A549 (cell line): ENCODE data around the gene ZSCAN5A. TPM values are rescaled to one million over a fixed set of nuclear protein-coding genes. Genes with fewer than 3 reads are reported as not detected.

ENCODE experiments used
- ATAC-seq, 2 experiments: fragments of 200-7000 bp in 1 of 2; fragments of >200 bp in 1 of 2; cut with Nextera tagmentation in 1 of 2; cut with Tn5 transposase in 1 of 2; 3 replicates each; pipeline versions ENCODE4 v1.8.0 to v1.9.1; 2018 to 2020; ENCODE audit warnings: mild to moderate bottlenecking in 1 of 2, moderate library complexity in 1 of 2
- CTCF ChIA-PET: fragments of 300-600 bp; sonication (Branson Sonifier 250); formaldehyde crosslinking; extraction: SDS; loops from one replicate; lab custom pipeline; 2021; ENCODE audit warnings: antibody characterized with exemption, inconsistent platforms; lab: Yijun Ruan, JAX
- POLR2A ChIA-PET: fragments of 350-600 bp; formaldehyde crosslinking; extraction: SDS; loops from one replicate; lab custom pipeline; 2021; ENCODE audit warnings: antibody characterized with exemption, inconsistent platforms; lab: Yijun Ruan, JAX
- DNase-seq, 2 experiments: peaks; one replicate each; pipeline versions ENCODE4 v3.0.0 to v3.0.0-alpha.2; 2011 to 2016; ENCODE audit warnings: low read depth in 1 of 2, low spot score in 1 of 2
- FAIRE-seq: peaks from 2 replicates; lab custom pipeline; 2011; peaks lifted over from hg19 to GRCh38; lab: Jason Lieb, UNC
- H3K27ac ChIP-seq, 2 experiments: fragments of >200 bp; sonication (Bioruptor Twin); formaldehyde crosslinking; 3 replicates each; pipeline ENCODE4 v1.5.1; 2016 to 2017
- H3K4me1 ChIP-seq: fragments of >200 bp; sonication (Bioruptor Twin); formaldehyde crosslinking; 3 replicates; pipeline ENCODE4 v1.6.1; 2016
- H3K4me2 ChIP-seq: fragments of >200 bp; sonication (Bioruptor Twin); formaldehyde crosslinking; 3 replicates; pipeline ENCODE4 v1.6.1; 2016
- H3K4me3 ChIP-seq: fragments of >200 bp; sonication (Bioruptor Twin); formaldehyde crosslinking; 3 replicates; pipeline ENCODE4 v1.5.1; 2016
- H3K9me3 ChIP-seq: fragments of >200 bp; sonication (Bioruptor Twin); formaldehyde crosslinking; 3 replicates; pipeline ENCODE4 v1.6.1; 2016
- CEBPB ChIP-seq, 2 experiments: fragments of >200 bp in 1 of 2; sonication (Bioruptor Twin) in 1 of 2; formaldehyde crosslinking in 1 of 2; IDR thresholded peaks; 2 replicates each; pipeline ENCODE4 v1.6.1; 2012 to 2016
- CHD2 ChIP-seq: fragments of 150-350 bp; IDR thresholded peaks from 2 replicates; pipeline ENCODE4 v1.6.1; 2014; ENCODE audit warnings: low read length; ENCODE audit not compliant: partially characterized antibody
- EHMT2 ChIP-seq: fragments of 200-600 bp; sonication (generic); IDR thresholded peaks from 2 replicates; pipeline ENCODE4 v1.6.1; 2016; ENCODE audit warnings: antibody characterized with exemption, low read depth, mild to moderate bottlenecking, moderate library complexity
- EP300 ChIP-seq, 2 experiments: fragments of >200 bp; sonication (Bioruptor Twin); formaldehyde crosslinking; IDR thresholded peaks; 2 replicates in 1 of 2; 3 replicates in 1 of 2; pipeline ENCODE4 v1.6.1; 2016 to 2017
- FOSB ChIP-seq: fragments of 250-450 bp; sonication (Bioruptor Pico); IDR thresholded peaks from 2 replicates; pipeline ENCODE4 v1.5.0; 2020; ENCODE audit warnings: mild to moderate bottlenecking, moderate library complexity
- FOSL2 ChIP-seq, 2 experiments: fragments of 450-650 bp in 1 of 2; fragments of >200 bp in 1 of 2; sonication (Bioruptor Twin) in 1 of 2; formaldehyde crosslinking; IDR thresholded peaks; 2 replicates each; pipeline versions ENCODE4 v1.5.0 to v1.6.1; 2016 to 2020; ENCODE audit warnings: mild to moderate bottlenecking in 1 of 2, moderate library complexity in 1 of 2
- HDAC2 ChIP-seq: fragments of 200-600 bp; sonication (generic); IDR thresholded peaks from 2 replicates; pipeline ENCODE4 v1.6.1; 2016
- HOXA7 ChIP-seq: fragments of 250-450 bp; sonication (Bioruptor Pico); IDR thresholded peaks from 2 replicates; pipeline ENCODE4 v1.5.0; 2020; ENCODE audit warnings: mild to moderate bottlenecking, moderate library complexity
- HOXB13 ChIP-seq: fragments of 250-450 bp; sonication (Bioruptor Pico); IDR thresholded peaks from 2 replicates; pipeline ENCODE4 v1.5.0; 2020; ENCODE audit warnings: low read depth, mild to moderate bottlenecking, moderate library complexity
- HOXB5 ChIP-seq: fragments of 250-450 bp; sonication (Bioruptor Pico); IDR thresholded peaks from 2 replicates; pipeline ENCODE4 v1.5.0; 2020; ENCODE audit warnings: mild to moderate bottlenecking, moderate library complexity
- KDM1A ChIP-seq: fragments of 200-600 bp; sonication (generic); IDR thresholded peaks from 2 replicates; pipeline ENCODE4 v1.6.1; 2016; ENCODE audit warnings: low read depth, mild to moderate bottlenecking
- MAFK ChIP-seq: fragments of 450-650 bp; IDR thresholded peaks from 2 replicates; pipeline ENCODE4 v1.6.1; 2014; ENCODE audit not compliant: partially characterized antibody
- MYC ChIP-seq: IDR thresholded peaks from 2 replicates; pipeline ENCODE4 v1.6.1; 2012; ENCODE audit warnings: mild to moderate bottlenecking, inconsistent platforms, low read length, improper control_type of control experiment, borderline replicate concordance
- NR3C1 ChIP-seq: fragments of >200 bp; sonication (Bioruptor Twin); formaldehyde crosslinking; IDR thresholded peaks from 3 replicates; pipeline ENCODE4 v1.6.1; 2017
- PHF8 ChIP-seq: fragments of 200-600 bp; sonication (generic); IDR thresholded peaks from 2 replicates; pipeline ENCODE4 v1.6.1; 2016; ENCODE audit warnings: low read depth, mild to moderate bottlenecking, antibody characterized with exemption, moderate library complexity, borderline replicate concordance
- POLR2A ChIP-seq: IDR thresholded peaks from 2 replicates; pipeline ENCODE4 v1.6.1; 2012; ENCODE audit warnings: mild to moderate bottlenecking, low read length
- POLR2AphosphoS2 ChIP-seq: conservative IDR thresholded peaks from 2 replicates; pipeline ENCODE4 v1.6.1; 2012; ENCODE audit warnings: low read length, improper control_type of control experiment, inconsistent platforms
- RAD21 ChIP-seq, 2 experiments: fragments of >200 bp in 1 of 2; sonication (Bioruptor Twin) in 1 of 2; formaldehyde crosslinking in 1 of 2; IDR thresholded peaks in 1 of 2; conservative IDR thresholded peaks in 1 of 2; 2 replicates in 1 of 2; 3 replicates in 1 of 2; pipeline ENCODE4 v1.6.1; 2012 to 2018; ENCODE audit warnings: inconsistent platforms in 1 of 2
- SREBF2 ChIP-seq: fragments of 450-650 bp; IDR thresholded peaks from 2 replicates; pipeline ENCODE4 v1.6.1; 2014; ENCODE audit warnings: mild to moderate bottlenecking, moderate library complexity
- WGBS: methylation state at CpG from one replicate; pipeline ENCODE4 v1.1.6; 2017; ENCODE audit errors: missing lambda C conversion rate; 5-methylcytosine and 5-hydroxymethylcytosine counted together
- polyA plus RNA-seq, 4 experiments: library from polyadenylated mRNA; depleted of rRNA in 3 of 4; stranded (reverse); fragments of >200 nt; fragmentation: RNase III in 1 of 4; extraction: RNeasy Plus Mini Kit Qiagen cat#74134 plus additional on column Dnase treatment in 1 of 4; gene quantifications; 2 replicates in 3 of 4; 3 replicates in 1 of 4; pipeline ENCODE4 v1.2.3, GENCODE V29; 2011 to 2017
- TF ChIP-seq, protein P1 (sequence below): fragments of 150-350 bp; IDR thresholded peaks from 2 replicates; pipeline ENCODE4 v1.6.1; 2014; ENCODE audit warnings: low read depth, mild to moderate bottlenecking, low read length
- TF ChIP-seq, protein P2 (sequence below): fragments of >200 bp; sonication (Bioruptor Twin); formaldehyde crosslinking; IDR thresholded peaks from 3 replicates; pipeline ENCODE4 v1.6.1; 2016
- TF ChIP-seq, protein P3 (sequence below): IDR thresholded peaks from 2 replicates; pipeline ENCODE4 v1.6.1; 2012; ENCODE audit warnings: low read depth, borderline replicate concordance
- TF ChIP-seq, protein P4 (sequence below): fragments of 250-450 bp; sonication (Bioruptor Pico); IDR thresholded peaks from 2 replicates; pipeline ENCODE4 v1.5.0; 2021; ENCODE audit warnings: mild to moderate bottlenecking, moderate library complexity, borderline replicate concordance

Gene ZSCAN5A
- polyA plus RNA-seq, 2 of the 4 experiments (the other 2 are of a cell fraction) = 10.8 to 13.3 TPM

DNA sequence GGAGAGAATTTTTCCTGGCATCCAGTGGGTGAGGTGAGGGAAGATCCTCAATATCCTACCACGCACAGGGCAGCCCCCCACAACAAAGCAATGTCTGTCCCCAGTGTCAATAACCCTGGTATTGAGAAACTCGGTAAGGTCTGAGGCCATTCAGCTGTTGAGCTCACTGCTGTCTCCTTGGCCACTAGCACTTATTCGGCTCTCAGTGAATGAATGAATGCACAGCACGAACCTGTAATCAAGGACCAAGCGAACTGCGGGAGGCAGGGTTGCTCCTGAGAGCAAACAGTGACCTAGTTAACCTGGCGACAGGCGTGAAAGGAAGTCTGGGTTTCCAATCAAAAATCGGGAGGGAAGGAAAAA, 640 bp downstream of the ZSCAN5A start:
- CTCF ChIA-PET = interaction anchor here (1.7 to 2.4 kb wide), 3 partner anchors 19 to 248 kb away, joined by 4 to 8 read pairs (median 5); no protein-coding TSS in a partner anchor
- POLR2A ChIA-PET = interaction anchor here (0.8 to 2.4 kb wide), 4 partner anchors 173 to 1603 kb away, joined by 3 to 11 read pairs (median 4); partner anchors contain the start of genes ZNF417, ZNF444, ZNF71 and ZNF787
- peak overlapping the region; percentile 92 to 98 for H3K27ac ChIP-seq
- 0 out of 3 replicates have a peak, but pooled peaks cover 1% of the 10 kb centered on the region for H3K9me3 ChIP-seq
- TF ChIP-seq MYC (no peak), EHMT2 (no peak), HOXB5 (no peak), PHF8 (no peak), POLR2AphosphoS2 (no peak), SREBF2 (no peak), CHD2 (no peak)
- TF ChIP-seq, protein P1, sequence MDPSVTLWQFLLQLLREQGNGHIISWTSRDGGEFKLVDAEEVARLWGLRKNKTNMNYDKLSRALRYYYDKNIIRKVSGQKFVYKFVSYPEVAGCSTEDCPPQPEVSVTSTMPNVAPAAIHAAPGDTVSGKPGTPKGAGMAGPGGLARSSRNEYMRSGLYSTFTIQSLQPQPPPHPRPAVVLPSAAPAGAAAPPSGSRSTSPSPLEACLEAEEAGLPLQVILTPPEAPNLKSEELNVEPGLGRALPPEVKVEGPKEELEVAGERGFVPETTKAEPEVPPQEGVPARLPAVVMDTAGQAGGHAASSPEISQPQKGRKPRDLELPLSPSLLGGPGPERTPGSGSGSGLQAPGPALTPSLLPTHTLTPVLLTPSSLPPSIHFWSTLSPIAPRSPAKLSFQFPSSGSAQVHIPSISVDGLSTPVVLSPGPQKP = no peak
- DNase-seq (peak in 1 of 2 experiments; percentile 28), FAIRE-seq (no peak), ATAC-seq (peak; percentile 2 to 28; a peak in 5 of 6 replicates)
- H3K4me2 ChIP-seq = peak overlapping the region; percentile 89
- WGBS = 2% methylated on average over 8 of the region's 9 CpGs
- H3K4me3 ChIP-seq = peak overlapping the region; percentile 65
- H3K4me1 ChIP-seq = peaks cover 9% of the 10 kb centered on the region; the same call in 1 of the 3 replicates

DNA sequence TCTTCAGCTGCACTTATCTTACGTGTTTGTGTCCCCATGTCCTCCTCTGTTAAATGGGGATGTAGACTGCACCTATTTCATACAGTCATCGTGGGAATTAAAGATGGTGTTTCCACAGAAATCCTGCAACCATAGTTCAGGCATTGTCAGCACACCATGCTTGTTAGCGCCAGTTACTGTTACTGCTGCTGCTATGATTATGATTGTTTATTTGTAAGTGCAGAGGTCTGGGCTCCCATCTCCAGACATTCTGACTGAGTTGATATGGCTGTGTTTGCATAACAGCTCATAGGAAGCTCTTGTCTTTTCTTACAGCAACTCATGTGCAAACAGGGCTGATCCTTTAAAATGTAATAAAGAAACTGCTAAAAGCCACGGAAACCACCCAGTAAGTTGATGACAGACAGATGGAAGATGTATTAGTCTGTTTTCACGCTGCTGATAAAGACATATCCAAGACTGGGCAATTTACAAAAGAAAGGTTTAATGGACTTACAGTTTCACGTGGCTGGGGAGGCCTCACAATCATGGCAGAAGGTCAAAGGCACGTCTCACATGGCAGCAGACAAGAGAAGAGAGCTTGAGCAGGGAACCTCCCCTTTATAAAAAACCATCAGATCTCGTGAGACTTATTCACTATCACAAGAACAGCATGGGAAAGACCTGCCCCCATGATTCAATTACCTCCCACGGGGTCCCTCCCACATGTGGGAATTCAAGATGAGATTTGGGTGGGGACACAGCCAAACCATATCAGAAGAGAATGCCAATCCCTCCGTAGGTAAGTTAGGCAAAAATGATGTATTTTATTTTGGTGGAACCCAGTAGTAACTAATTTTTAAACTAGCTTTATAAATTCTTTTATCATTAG, 1.6 kb downstream of the ZSCAN5A start:
- Histone ChIP-seq H3K27ac (no peak overlapping the region), H3K4me3 (no peak overlapping the region), H3K4me2 (peak overlapping the region; percentile 89), H3K9me3 (peaks cover 5% of the 10 kb centered on the region; the same call in 1 of the 3 replicates), H3K4me1 (peaks cover 9% of the 10 kb centered on the region; the same call in 1 of the 3 replicates)
- DNase-seq = no peak
- no peak for ATAC-seq
- TF ChIP-seq NR3C1 (no peak), HDAC2 (no peak), MAFK (no peak), HOXB13 (CRISPR knock-in tag) (no peak), KDM1A (no peak), HOXA7 (CRISPR knock-in tag) (no peak), RAD21 (conservative IDR thresholded peaks at IDR 0.05 in 1 of 2, IDR thresholded peaks at IDR 0.05 in 1 of 2) (no peak), POLR2A (no peak), EP300 (IDR thresholded peaks at IDR 0.05) (no peak), FOSB (no peak), FOSL2 (IDR thresholded peaks at IDR 0.05) (no peak), FOSL2 (CRISPR knock-in tag; IDR thresholded peaks at IDR 0.05) (no peak), CEBPB (IDR thresholded peaks at IDR 0.05) (no peak), MYC (no peak)
- TF ChIP-seq, protein P2, sequence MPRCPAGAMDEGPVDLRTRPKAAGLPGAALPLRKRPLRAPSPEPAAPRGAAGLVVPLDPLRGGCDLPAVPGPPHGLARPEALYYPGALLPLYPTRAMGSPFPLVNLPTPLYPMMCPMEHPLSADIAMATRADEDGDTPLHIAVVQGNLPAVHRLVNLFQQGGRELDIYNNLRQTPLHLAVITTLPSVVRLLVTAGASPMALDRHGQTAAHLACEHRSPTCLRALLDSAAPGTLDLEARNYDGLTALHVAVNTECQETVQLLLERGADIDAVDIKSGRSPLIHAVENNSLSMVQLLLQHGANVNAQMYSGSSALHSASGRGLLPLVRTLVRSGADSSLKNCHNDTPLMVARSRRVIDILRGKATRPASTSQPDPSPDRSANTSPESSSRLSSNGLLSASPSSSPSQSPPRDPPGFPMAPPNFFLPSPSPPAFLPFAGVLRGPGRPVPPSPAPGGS = no peak
- TF ChIP-seq, protein P3, sequence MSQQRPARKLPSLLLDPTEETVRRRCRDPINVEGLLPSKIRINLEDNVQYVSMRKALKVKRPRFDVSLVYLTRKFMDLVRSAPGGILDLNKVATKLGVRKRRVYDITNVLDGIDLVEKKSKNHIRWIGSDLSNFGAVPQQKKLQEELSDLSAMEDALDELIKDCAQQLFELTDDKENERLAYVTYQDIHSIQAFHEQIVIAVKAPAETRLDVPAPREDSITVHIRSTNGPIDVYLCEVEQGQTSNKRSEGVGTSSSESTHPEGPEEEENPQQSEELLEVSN = no peak
- TF ChIP-seq, protein P4, sequence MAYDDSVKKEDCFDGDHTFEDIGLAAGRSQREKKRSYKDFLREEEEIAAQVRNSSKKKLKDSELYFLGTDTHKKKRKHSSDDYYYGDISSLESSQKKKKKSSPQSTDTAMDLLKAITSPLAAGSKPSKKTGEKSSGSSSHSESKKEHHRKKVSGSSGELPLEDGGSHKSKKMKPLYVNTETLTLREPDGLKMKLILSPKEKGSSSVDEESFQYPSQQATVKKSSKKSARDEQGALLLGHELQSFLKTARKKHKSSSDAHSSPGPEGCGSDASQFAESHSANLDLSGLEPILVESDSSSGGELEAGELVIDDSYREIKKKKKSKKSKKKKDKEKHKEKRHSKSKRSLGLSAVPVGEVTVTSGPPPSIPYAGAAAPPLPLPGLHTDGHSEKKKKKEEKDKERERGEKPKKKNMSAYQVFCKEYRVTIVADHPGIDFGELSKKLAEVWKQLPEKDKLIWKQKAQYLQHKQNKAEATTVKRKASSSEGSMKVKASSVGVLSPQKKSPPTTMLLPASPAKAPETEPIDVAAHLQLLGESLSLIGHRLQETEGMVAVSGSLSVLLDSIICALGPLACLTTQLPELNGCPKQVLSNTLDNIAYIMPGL (CRISPR knock-in tag) = no peak
- ChIA-PET POLR2A (no interaction called here), CTCF (interaction anchor here (1.1 to 2.4 kb wide), 4 partner anchors 20 to 247 kb away, joined by 4 to 8 read pairs (median 4); no protein-coding TSS in a partner anchor)
- FAIRE-seq = no peak
- WGBS = 92% methylated on average over 10 of the region's 10 CpGs
